ENCODE results near the gene JARID2. TPM values are rescaled to one million over a fixed set of nuclear protein-coding genes. Genes with fewer than 3 reads are reported as not detected.

The JARID2 gene
- total RNA-seq, 1 donor from 2014 or later, result 5.0 TPM

- TF ChIP-seq CTCF (IDR thresholded peaks at IDR 0.05), result no peak
- Histone ChIP-seq H3K4me3 (no peak overlapping the region), H3K4me1 (peaks cover 0 to 26% of the 10 kb centered on the region in 2 donors), H3K36me3 (no peaks in the 10 kb centered on the region), H3K27ac (no peak overlapping the region), H3K27me3 (no peaks in the 10 kb centered on the region), H3K9me3 (no peaks in the 10 kb centered on the region)
- intact Hi-C loops (cut with DNase I), result no loop called here
- no peak for DNase-seq (ENCODE audit: low spot score in 2 of 2)
Observed at GRCh38 chr6:15264412-15264811, 18.5 kb downstream of the JARID2 start.

- DNase-seq (ENCODE audit: low spot score in 2 of 2), result no peak
- H3K27me3 ChIP-seq, result no peaks in the 10 kb centered on the region
- peaks cover 0 to 22% of the 10 kb centered on the region in 2 donors for H3K4me1 ChIP-seq
- no peak overlapping the region for H3K4me3 ChIP-seq
- intact Hi-C loops (cut with DNase I), result no loop called here
- H3K27ac ChIP-seq, result no peak overlapping the region
- H3K36me3 ChIP-seq, result no peaks in the 10 kb centered on the region
- no peak for TF ChIP-seq CTCF (IDR thresholded peaks at IDR 0.05)
- H3K9me3 ChIP-seq, result no peaks in the 10 kb centered on the region
Observed at GRCh38 chr6:15264902-15265761, 19.3 kb downstream of the JARID2 start.

- no peak overlapping the region for H3K27ac ChIP-seq
- DNase-seq (ENCODE audit: low spot score in 2 of 2), result no peak
- intact Hi-C loops (cut with DNase I), result no loop called here
- H3K4me3 ChIP-seq, result no peak overlapping the region
- no peaks in the 10 kb centered on the region for H3K9me3 ChIP-seq
- TF ChIP-seq CTCF (IDR thresholded peaks at IDR 0.05), result no peak
- no peaks in the 10 kb centered on the region for H3K36me3 ChIP-seq
- H3K27me3 ChIP-seq, result no peaks in the 10 kb centered on the region
- peaks cover 0 to 17% of the 10 kb centered on the region in 2 donors for H3K4me1 ChIP-seq
Observed at GRCh38 chr6:15265787-15266186, 19.9 kb downstream of the JARID2 start.

- TF ChIP-seq CTCF (IDR thresholded peaks at IDR 0.05), result no peak
- Histone ChIP-seq H3K36me3 (no peaks in the 10 kb centered on the region), H3K27me3 (no peaks in the 10 kb centered on the region), H3K4me3 (no peak overlapping the region), H3K27ac (no peak overlapping the region), H3K9me3 (no peaks in the 10 kb centered on the region), H3K4me1 (peaks cover 0 to 17% of the 10 kb centered on the region in 2 donors)
- no peak for DNase-seq (ENCODE audit: low spot score in 2 of 2)
- intact Hi-C loops (cut with DNase I), result no loop called here
Observed at GRCh38 chr6:15266423-15266996, 20.6 kb downstream of the JARID2 start.

- no peaks in the 10 kb centered on the region for H3K9me3 ChIP-seq
- intact Hi-C loops (cut with DNase I), result no loop called here
- TF ChIP-seq CTCF (IDR thresholded peaks at IDR 0.05), result no peak
- H3K4me1 ChIP-seq, result peaks cover 0 to 17% of the 10 kb centered on the region in 2 donors
- no peak overlapping the region for H3K27ac ChIP-seq
- DNase-seq (ENCODE audit: low spot score in 2 of 2), result no peak
- H3K4me3 ChIP-seq, result no peak overlapping the region
- no peaks in the 10 kb centered on the region for H3K27me3 ChIP-seq
- H3K36me3 ChIP-seq, result no peaks in the 10 kb centered on the region
Observed at GRCh38 chr6:15267221-15267620, 21.4 kb downstream of the JARID2 start.

Data from ascending aorta (tissue), 2 donors.